Right lobe of liver (tissue), 4 donors: ENCODE measurements around the gene CASP7.

Experiments
- CTCF ChIP-seq, 4 donors: fragments of 200-600 bp in 3 of 4; fragments of 450-650 bp in 1 of 4; IDR thresholded peaks; one replicate each; pipeline versions ENCODE4 v1.5.1 to v1.8.0; 2016 to 2022; ENCODE audit warnings: antibody characterized with exemption in 4 of 4, mild to moderate bottlenecking in 2 of 4
- POLR2A ChIP-seq: fragments of 450-650 bp; IDR thresholded peaks from one replicate; pipeline ENCODE4 v1.6.1; 2017; ENCODE audit warnings: antibody characterized with exemption, mild to moderate bottlenecking
- donor health status: DM: no; HTN: no; CAD: no.
- donor health status: DM: no; HTN: no; CAD: no.
- donor health status: DM: no; HTN: yes; CAD: no.

DNA sequence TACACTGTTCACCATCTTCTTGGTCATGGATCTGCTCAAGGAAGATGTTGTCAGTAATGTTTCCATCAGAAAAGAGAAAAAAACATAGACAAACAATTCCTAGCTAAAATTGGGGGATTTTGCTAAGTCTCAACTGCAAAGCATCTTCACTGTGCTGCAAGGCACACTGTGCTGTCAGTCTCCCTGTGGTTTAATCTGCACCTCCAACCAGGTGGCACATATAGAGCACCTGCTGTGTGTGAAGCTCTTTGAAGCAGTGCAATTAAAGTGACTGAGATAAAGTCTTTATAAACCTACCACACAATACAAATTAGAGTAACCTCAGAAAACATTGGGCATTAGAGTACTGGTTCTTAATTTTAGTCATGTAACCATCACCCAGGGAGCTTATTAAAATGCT, 22.2 kb upstream of the CASP7 start:
- TF ChIP-seq CTCF (IDR thresholded peaks at IDR 0.05) (no peak), POLR2A (no peak)
